ENCODE results near the gene CHRNE. TPM values are rescaled to one million over a fixed set of nuclear protein-coding genes. Genes with fewer than 3 reads are reported as not detected.

The CHRNE gene
- total and polyA plus RNA-seq, 2 of the 13 experiments (the other 11 are each of a cell fraction or from before 2014, with no cell fraction given), result 0.53 to 0.59 TPM

DNA sequence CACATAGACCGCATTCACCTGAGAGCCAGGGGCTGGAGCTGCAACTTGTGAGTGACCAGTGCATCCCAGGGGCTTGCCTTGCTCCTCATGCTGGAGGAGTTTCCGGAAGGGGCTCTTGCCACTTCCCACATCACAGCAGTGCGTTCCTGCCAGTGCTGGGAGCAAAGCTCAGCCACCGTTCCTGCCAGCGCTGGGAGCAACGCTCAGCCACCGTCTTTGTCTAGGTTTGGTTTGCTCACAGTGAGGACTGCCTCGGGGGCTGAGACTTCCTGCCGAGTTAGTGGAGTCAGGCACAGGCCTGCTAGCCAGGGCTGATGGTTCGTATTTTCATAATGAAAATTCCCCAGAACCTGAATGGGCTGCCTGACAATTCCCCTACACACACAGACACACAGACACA lies 5.4 kb upstream of the CHRNE start (continued):
- TF ChIP-seq, protein P1, sequence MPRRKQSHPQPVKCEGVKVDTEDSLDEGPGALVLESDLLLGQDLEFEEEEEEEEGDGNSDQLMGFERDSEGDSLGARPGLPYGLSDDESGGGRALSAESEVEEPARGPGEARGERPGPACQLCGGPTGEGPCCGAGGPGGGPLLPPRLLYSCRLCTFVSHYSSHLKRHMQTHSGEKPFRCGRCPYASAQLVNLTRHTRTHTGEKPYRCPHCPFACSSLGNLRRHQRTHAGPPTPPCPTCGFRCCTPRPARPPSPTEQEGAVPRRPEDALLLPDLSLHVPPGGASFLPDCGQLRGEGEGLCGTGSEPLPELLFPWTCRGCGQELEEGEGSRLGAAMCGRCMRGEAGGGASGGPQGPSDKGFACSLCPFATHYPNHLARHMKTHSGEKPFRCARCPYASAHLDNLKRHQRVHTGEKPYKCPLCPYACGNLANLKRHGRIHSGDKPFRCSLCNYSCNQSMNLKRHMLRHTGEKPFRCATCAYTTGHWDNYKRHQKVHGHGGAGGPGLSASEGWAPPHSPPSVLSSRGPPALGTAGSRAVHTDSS (CRISPR knock-in tag; conservative IDR thresholded peaks at IDR 0.05), result no peak
- TF ChIP-seq ZNF7 (CRISPR knock-in tag; IDR thresholded peaks at IDR 0.05) (no peak), MYPOP (CRISPR knock-in tag; IDR thresholded peaks at IDR 0.05) (no peak), ZSCAN12 (CRISPR knock-in tag; IDR thresholded peaks at IDR 0.05) (no peak), RARG (CRISPR knock-in tag; IDR thresholded peaks at IDR 0.05; ENCODE audit: low read depth) (no peak), XRCC5 (optimal IDR thresholded peaks at IDR 0.05; ENCODE audit: low read length) (peak; percentile 49), ZNF761 (CRISPR knock-in tag; conservative IDR thresholded peaks at IDR 0.05) (no peak), E2F5 (CRISPR knock-in tag; conservative IDR thresholded peaks at IDR 0.05) (no peak), ZBTB8A (CRISPR knock-in tag; IDR thresholded peaks at IDR 0.05; ENCODE audit: borderline replicate concordance, low read depth) (no peak), ZNF136 (CRISPR knock-in tag; IDR thresholded peaks at IDR 0.05; ENCODE audit: low read depth) (0 out of 2 replicates have a peak, but pooled peaks have one; percentile 54), ZNF841 (CRISPR knock-in tag; IDR thresholded peaks at IDR 0.05; ENCODE audit: borderline replicate concordance) (no peak), IRF9 (CRISPR knock-in tag; IDR thresholded peaks at IDR 0.05; ENCODE audit: borderline replicate concordance) (no peak), NR2F6 (IDR thresholded peaks at IDR 0.05) (no peak), NR2F6 (CRISPR knock-in tag; IDR thresholded peaks at IDR 0.05) (peak; percentile 62), SRSF9 (IDR thresholded peaks at IDR 0.05; ENCODE audit: borderline replicate concordance, insufficient read depth, low read depth, low read length, poor library complexity, severe bottlenecking) (no peak), PCBP1 (IDR thresholded peaks at IDR 0.05; ENCODE audit: borderline replicate concordance, low read depth, low read length) (no peak), ZNF552 (CRISPR knock-in tag; IDR thresholded peaks at IDR 0.05; ENCODE audit: borderline replicate concordance) (no peak), ZNF230 (CRISPR knock-in tag; IDR thresholded peaks at IDR 0.05) (no peak), JDP2 (CRISPR knock-in tag; IDR thresholded peaks at IDR 0.05; ENCODE audit: borderline replicate concordance) (no peak), CBX5 (CRISPR knock-in tag; IDR thresholded peaks at IDR 0.05; ENCODE audit: borderline replicate concordance) (peak; percentile 66; the same call in 1 of the 2 replicates), ZNF543 (CRISPR knock-in tag; IDR thresholded peaks at IDR 0.05) (no peak), ZFAT (CRISPR knock-in tag; conservative IDR thresholded peaks at IDR 0.05) (no peak)
- TF ChIP-seq, protein P2, sequence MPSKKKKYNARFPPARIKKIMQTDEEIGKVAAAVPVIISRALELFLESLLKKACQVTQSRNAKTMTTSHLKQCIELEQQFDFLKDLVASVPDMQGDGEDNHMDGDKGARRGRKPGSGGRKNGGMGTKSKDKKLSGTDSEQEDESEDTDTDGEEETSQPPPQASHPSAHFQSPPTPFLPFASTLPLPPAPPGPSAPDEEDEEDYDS (CRISPR knock-in tag; IDR thresholded peaks at IDR 0.05), result peak; percentile 56; the same call in 1 of the 2 replicates
- TF ChIP-seq, protein P3, sequence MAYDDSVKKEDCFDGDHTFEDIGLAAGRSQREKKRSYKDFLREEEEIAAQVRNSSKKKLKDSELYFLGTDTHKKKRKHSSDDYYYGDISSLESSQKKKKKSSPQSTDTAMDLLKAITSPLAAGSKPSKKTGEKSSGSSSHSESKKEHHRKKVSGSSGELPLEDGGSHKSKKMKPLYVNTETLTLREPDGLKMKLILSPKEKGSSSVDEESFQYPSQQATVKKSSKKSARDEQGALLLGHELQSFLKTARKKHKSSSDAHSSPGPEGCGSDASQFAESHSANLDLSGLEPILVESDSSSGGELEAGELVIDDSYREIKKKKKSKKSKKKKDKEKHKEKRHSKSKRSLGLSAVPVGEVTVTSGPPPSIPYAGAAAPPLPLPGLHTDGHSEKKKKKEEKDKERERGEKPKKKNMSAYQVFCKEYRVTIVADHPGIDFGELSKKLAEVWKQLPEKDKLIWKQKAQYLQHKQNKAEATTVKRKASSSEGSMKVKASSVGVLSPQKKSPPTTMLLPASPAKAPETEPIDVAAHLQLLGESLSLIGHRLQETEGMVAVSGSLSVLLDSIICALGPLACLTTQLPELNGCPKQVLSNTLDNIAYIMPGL (CRISPR knock-in tag; IDR thresholded peaks at IDR 0.05; ENCODE audit: borderline replicate concordance in 1 of 2, low read depth in 1 of 2), result peak in 1 of 2 experiments; percentile 25; a peak in 2 of 4 replicates
